ENCODE measurements around the gene ZSWIM8. TPM values are rescaled to one million over a fixed set of nuclear protein-coding genes. Genes with fewer than 3 reads are reported as not detected.

Gene ZSWIM8
- total RNA-seq, 1 experiment from 2014 or later, result 59.1 TPM

DNA sequence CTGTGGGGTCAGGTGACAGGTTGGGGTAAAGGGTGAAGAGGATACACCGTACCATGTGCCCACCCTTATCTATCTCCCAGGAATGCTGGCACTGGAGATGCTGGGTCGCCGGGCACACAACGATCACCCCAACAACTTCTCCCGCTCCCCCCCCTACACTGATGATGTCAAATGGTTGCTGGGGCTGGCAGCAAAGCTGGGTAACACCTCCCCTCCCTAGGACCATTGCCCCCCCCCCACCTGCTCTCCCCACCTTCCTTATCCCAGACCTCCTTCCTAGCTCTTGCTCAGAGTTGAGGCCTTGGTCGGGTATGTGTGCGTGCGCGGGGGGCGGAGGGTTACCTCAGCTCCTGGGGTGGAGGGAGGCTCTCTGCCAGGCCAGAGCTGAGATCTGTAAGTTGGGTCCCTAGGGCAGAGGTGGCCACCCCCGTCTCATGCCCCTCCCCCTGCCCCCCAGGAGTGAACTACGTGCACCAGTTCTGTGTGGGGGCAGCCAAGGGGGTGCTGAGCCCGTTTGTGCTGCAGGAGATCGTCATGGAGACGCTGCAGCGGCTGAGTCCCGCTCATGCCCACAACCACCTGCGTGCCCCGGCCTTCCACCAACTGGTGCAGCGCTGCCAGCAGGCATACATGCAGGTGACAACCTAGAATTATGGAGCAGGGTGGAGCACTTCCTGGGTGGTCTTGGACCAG lies 15.3 kb downstream of the ZSWIM8 start:
- DNase-seq (ENCODE audit: low spot score) (no peak), ATAC-seq (no peak)
- no peaks in the 10 kb centered on the region for H3K27me3 Mint-ChIP-seq (ENCODE audit: low read depth)
- POLR2A ChIA-PET, result no interaction called here
- CTCF ChIA-PET, result no interaction called here
- H3K9me3 Mint-ChIP-seq, result no peaks in the 10 kb centered on the region
- H3K4me3 Mint-ChIP-seq, result no peak overlapping the region
- TF ChIP-seq ZNF396 (CRISPR knock-in tag; IDR thresholded peaks at IDR 0.05; ENCODE audit: borderline replicate concordance), result no peak
- no peak for TF ChIP-seq IRF2 (CRISPR knock-in tag; IDR thresholded peaks at IDR 0.05; ENCODE audit: borderline replicate concordance, low read depth)
- no peak for TF ChIP-seq SP1 (CRISPR knock-in tag; conservative IDR thresholded peaks at IDR 0.05)
- no peak for TF ChIP-seq NFE2L1 (CRISPR knock-in tag; IDR thresholded peaks at IDR 0.05)
- H3K36me3 Mint-ChIP-seq, result peaks cover 41% of the 10 kb centered on the region
- no peaks in the 10 kb centered on the region for H3K4me1 Mint-ChIP-seq
- no peak overlapping the region for H3K27ac Mint-ChIP-seq

DNA sequence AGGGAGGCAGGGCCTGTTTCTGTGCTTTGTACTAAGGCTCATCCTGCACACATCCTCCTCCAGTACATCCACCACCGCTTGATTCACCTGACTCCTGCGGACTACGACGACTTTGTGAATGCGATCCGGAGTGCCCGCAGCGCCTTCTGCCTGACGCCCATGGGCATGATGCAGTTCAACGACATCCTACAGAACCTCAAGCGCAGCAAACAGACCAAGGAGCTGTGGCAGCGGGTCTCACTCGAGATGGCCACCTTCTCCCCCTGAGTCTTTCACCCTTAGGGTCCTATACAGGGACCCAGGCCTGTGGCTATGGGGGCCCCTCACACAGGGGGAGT lies 15.8 kb downstream of the ZSWIM8 start:
- no peaks in the 10 kb centered on the region for H3K27me3 Mint-ChIP-seq (ENCODE audit: low read depth)
- H3K36me3 Mint-ChIP-seq, result peaks cover 46% of the 10 kb centered on the region
- no peak overlapping the region for H3K4me3 Mint-ChIP-seq
- CTCF ChIA-PET, result no interaction called here
- POLR2A ChIA-PET, result no interaction called here
- ATAC-seq (no peak), DNase-seq (ENCODE audit: low spot score) (no peak)
- H3K27ac Mint-ChIP-seq, result no peak overlapping the region
- H3K9me3 Mint-ChIP-seq, result no peaks in the 10 kb centered on the region
- TF ChIP-seq, protein P1, sequence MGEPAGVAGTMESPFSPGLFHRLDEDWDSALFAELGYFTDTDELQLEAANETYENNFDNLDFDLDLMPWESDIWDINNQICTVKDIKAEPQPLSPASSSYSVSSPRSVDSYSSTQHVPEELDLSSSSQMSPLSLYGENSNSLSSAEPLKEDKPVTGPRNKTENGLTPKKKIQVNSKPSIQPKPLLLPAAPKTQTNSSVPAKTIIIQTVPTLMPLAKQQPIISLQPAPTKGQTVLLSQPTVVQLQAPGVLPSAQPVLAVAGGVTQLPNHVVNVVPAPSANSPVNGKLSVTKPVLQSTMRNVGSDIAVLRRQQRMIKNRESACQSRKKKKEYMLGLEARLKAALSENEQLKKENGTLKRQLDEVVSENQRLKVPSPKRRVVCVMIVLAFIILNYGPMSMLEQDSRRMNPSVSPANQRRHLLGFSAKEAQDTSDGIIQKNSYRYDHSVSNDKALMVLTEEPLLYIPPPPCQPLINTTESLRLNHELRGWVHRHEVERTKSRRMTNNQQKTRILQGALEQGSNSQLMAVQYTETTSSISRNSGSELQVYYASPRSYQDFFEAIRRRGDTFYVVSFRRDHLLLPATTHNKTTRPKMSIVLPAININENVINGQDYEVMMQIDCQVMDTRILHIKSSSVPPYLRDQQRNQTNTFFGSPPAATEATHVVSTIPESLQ (CRISPR knock-in tag; IDR thresholded peaks at IDR 0.05), result no peak
- TF ChIP-seq, protein P2, sequence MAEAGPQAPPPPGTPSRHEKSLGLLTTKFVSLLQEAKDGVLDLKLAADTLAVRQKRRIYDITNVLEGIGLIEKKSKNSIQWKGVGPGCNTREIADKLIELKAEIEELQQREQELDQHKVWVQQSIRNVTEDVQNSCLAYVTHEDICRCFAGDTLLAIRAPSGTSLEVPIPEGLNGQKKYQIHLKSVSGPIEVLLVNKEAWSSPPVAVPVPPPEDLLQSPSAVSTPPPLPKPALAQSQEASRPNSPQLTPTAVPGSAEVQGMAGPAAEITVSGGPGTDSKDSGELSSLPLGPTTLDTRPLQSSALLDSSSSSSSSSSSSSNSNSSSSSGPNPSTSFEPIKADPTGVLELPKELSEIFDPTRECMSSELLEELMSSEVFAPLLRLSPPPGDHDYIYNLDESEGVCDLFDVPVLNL (CRISPR knock-in tag; IDR thresholded peaks at IDR 0.05; ENCODE audit: borderline replicate concordance, low read depth), result no peak
- TF ChIP-seq JUN (CRISPR knock-in tag; IDR thresholded peaks at IDR 0.05) (no peak), NFYB (CRISPR knock-in tag; conservative IDR thresholded peaks at IDR 0.05; ENCODE audit: low read depth) (no peak), ZNF219 (CRISPR knock-in tag; IDR thresholded peaks at IDR 0.05; ENCODE audit: borderline replicate concordance) (no peak), IRF2 (CRISPR knock-in tag; IDR thresholded peaks at IDR 0.05; ENCODE audit: borderline replicate concordance, low read depth) (no peak), ETV6 (CRISPR knock-in tag; IDR thresholded peaks at IDR 0.05) (no peak), NR1H2 (CRISPR knock-in tag; IDR thresholded peaks at IDR 0.05) (no peak), GRHL2 (CRISPR knock-in tag; IDR thresholded peaks at IDR 0.05; ENCODE audit: insufficient replicate concordance, severe bottlenecking) (no peak), ATF1 (CRISPR knock-in tag; IDR thresholded peaks at IDR 0.05) (no peak), ZBTB21 (CRISPR knock-in tag; IDR thresholded peaks at IDR 0.05; ENCODE audit: borderline replicate concordance) (no peak)
- TF ChIP-seq, protein P3, sequence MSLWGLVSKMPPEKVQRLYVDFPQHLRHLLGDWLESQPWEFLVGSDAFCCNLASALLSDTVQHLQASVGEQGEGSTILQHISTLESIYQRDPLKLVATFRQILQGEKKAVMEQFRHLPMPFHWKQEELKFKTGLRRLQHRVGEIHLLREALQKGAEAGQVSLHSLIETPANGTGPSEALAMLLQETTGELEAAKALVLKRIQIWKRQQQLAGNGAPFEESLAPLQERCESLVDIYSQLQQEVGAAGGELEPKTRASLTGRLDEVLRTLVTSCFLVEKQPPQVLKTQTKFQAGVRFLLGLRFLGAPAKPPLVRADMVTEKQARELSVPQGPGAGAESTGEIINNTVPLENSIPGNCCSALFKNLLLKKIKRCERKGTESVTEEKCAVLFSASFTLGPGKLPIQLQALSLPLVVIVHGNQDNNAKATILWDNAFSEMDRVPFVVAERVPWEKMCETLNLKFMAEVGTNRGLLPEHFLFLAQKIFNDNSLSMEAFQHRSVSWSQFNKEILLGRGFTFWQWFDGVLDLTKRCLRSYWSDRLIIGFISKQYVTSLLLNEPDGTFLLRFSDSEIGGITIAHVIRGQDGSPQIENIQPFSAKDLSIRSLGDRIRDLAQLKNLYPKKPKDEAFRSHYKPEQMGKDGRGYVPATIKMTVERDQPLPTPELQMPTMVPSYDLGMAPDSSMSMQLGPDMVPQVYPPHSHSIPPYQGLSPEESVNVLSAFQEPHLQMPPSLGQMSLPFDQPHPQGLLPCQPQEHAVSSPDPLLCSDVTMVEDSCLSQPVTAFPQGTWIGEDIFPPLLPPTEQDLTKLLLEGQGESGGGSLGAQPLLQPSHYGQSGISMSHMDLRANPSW (CRISPR knock-in tag; conservative IDR thresholded peaks at IDR 0.05; ENCODE audit: low read depth), result no peak
- TF ChIP-seq, protein P4, sequence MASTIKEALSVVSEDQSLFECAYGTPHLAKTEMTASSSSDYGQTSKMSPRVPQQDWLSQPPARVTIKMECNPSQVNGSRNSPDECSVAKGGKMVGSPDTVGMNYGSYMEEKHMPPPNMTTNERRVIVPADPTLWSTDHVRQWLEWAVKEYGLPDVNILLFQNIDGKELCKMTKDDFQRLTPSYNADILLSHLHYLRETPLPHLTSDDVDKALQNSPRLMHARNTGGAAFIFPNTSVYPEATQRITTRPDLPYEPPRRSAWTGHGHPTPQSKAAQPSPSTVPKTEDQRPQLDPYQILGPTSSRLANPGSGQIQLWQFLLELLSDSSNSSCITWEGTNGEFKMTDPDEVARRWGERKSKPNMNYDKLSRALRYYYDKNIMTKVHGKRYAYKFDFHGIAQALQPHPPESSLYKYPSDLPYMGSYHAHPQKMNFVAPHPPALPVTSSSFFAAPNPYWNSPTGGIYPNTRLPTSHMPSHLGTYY (CRISPR knock-in tag; IDR thresholded peaks at IDR 0.05), result no peak
- TF ChIP-seq, protein P5, sequence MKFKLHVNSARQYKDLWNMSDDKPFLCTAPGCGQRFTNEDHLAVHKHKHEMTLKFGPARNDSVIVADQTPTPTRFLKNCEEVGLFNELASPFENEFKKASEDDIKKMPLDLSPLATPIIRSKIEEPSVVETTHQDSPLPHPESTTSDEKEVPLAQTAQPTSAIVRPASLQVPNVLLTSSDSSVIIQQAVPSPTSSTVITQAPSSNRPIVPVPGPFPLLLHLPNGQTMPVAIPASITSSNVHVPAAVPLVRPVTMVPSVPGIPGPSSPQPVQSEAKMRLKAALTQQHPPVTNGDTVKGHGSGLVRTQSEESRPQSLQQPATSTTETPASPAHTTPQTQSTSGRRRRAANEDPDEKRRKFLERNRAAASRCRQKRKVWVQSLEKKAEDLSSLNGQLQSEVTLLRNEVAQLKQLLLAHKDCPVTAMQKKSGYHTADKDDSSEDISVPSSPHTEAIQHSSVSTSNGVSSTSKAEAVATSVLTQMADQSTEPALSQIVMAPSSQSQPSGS (CRISPR knock-in tag; IDR thresholded peaks at IDR 0.05; ENCODE audit: borderline replicate concordance, low read depth), result no peak
- TF ChIP-seq, protein P6, sequence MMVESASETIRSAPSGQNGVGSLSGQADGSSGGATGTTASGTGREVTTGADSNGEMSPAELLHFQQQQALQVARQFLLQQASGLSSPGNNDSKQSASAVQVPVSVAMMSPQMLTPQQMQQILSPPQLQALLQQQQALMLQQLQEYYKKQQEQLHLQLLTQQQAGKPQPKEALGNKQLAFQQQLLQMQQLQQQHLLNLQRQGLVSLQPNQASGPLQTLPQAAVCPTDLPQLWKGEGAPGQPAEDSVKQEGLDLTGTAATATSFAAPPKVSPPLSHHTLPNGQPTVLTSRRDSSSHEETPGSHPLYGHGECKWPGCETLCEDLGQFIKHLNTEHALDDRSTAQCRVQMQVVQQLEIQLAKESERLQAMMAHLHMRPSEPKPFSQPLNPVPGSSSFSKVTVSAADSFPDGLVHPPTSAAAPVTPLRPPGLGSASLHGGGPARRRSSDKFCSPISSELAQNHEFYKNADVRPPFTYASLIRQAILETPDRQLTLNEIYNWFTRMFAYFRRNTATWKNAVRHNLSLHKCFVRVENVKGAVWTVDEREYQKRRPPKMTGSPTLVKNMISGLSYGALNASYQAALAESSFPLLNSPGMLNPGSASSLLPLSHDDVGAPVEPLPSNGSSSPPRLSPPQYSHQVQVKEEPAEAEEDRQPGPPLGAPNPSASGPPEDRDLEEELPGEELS (CRISPR knock-in tag; IDR thresholded peaks at IDR 0.05), result no peak
- H3K4me1 Mint-ChIP-seq, result no peaks in the 10 kb centered on the region

Data from WTC11 (cell line).